Measurements from ENCODE around the gene PRAMEF33.
A peak's percentile ranks its signal among the peaks of the same experiment; 100 is the strongest.
"Not testable (repeated sequence)": the region's sequence is repeated elsewhere in the genome, so short reads cannot be mapped to it uniquely, and the experiment has no call there.

Gene PRAMEF33

GRCh38 chr1:13303239-13303638, at the start of gene PRAMEF33:
TSS of gene PRAMEF33 (plus strand) at chr1:13303539. CDS start at chr1:13305955, 2,416 bp downstream.
- not testable (repeated sequence) for DNase-seq

- not testable (repeated sequence) for DNase-seq
These were observed 49.4 kb upstream of the PRAMEF33 start, which contains the start of gene PRAMEF5 for GRCh38 chr1:13253898-13254297. TSS of gene PRAMEF5 (plus strand) at chr1:13254198. CDS start at chr1:13259269, 5,071 bp downstream.

- DNase-seq = not testable (repeated sequence)
These were observed 38.2 kb upstream of the PRAMEF33 start for GRCh38 chr1:13265124-13265523.

- not testable (repeated sequence) for DNase-seq
These were observed 26.3 kb upstream of the PRAMEF33 start for GRCh38 chr1:13277016-13277415.

GRCh38 chr1:13279617-13280016, 23.7 kb upstream of the PRAMEF33 start:
- DNase-seq = not testable (repeated sequence)

GRCh38 chr1:13285037-13285436, 18.3 kb upstream of the PRAMEF33 start, which contains the start of gene PRAMEF8:
TSS of gene PRAMEF8 (minus strand) at chr1:13285137. CDS start at chr1:13284091, 1,046 bp downstream.
- DNase-seq = not testable (repeated sequence)

GRCh38 chr1:13289030-13289429, 14.3 kb upstream of the PRAMEF33 start:
- not testable (repeated sequence) for DNase-seq

GRCh38 chr1:13297216-13297931, 6.0 kb upstream of the PRAMEF33 start:
- DNase-seq = not testable (repeated sequence)

- DNase-seq = not testable (repeated sequence)
These were observed 4.6 kb upstream of the PRAMEF33 start for GRCh38 chr1:13298699-13299098.

- not testable (repeated sequence) for DNase-seq
These were observed 1.1 kb upstream of the PRAMEF33 start for GRCh38 chr1:13302197-13302596.

- DNase-seq = not testable (repeated sequence)
These were observed 11.9 kb downstream of the PRAMEF33 start, which contains the start of gene PRAMEF15 for GRCh38 chr1:13315281-13315680. TSS of gene PRAMEF15 (plus strand) at chr1:13315581. CDS start at chr1:13318408, 2,827 bp downstream.

GRCh38 chr1:13342496-13342895, 39.2 kb downstream of the PRAMEF33 start:
- not testable (repeated sequence) for DNase-seq

GRCh38 chr1:13347034-13347433, 43.7 kb downstream of the PRAMEF33 start, which contains the start of gene PRAMEF14:
TSS of gene PRAMEF14 (minus strand) at chr1:13347134. CDS start at chr1:13345314, 1,820 bp downstream.
- not testable (repeated sequence) for DNase-seq

- not testable (repeated sequence) for DNase-seq
These were observed 50.1 kb downstream of the PRAMEF33 start for GRCh38 chr1:13353476-13353875.

GRCh38 chr1:13354475-13354874, 51.1 kb downstream of the PRAMEF33 start:
- not testable (repeated sequence) for DNase-seq

GRCh38 chr1:13356774-13357173, 53.4 kb downstream of the PRAMEF33 start:
- DNase-seq = peak; percentile 43

Measured in stimulated activated CD8-positive, alpha-beta memory T cell treated with anti-CD3 and anti-CD28 coated beads, Interleukin-4, amount 100 ng/mL, for 48 hours (primary cell).